T-helper 9 cell (primary cell): ENCODE data around the gene PEAR1.
"Not testable (repeated sequence)": the region's sequence is repeated elsewhere in the genome, so short reads cannot be mapped to it uniquely, and the experiment has no call there.

Source experiments
- DNase-seq: peaks from one replicate; pipeline ENCODE4 v3.0.0-alpha.2; 2020

Gene PEAR1

GRCh38 chr1:156922986-156923669 is 29.6 kb downstream of the PEAR1 start:
- DNase-seq = no peak

DNA sequence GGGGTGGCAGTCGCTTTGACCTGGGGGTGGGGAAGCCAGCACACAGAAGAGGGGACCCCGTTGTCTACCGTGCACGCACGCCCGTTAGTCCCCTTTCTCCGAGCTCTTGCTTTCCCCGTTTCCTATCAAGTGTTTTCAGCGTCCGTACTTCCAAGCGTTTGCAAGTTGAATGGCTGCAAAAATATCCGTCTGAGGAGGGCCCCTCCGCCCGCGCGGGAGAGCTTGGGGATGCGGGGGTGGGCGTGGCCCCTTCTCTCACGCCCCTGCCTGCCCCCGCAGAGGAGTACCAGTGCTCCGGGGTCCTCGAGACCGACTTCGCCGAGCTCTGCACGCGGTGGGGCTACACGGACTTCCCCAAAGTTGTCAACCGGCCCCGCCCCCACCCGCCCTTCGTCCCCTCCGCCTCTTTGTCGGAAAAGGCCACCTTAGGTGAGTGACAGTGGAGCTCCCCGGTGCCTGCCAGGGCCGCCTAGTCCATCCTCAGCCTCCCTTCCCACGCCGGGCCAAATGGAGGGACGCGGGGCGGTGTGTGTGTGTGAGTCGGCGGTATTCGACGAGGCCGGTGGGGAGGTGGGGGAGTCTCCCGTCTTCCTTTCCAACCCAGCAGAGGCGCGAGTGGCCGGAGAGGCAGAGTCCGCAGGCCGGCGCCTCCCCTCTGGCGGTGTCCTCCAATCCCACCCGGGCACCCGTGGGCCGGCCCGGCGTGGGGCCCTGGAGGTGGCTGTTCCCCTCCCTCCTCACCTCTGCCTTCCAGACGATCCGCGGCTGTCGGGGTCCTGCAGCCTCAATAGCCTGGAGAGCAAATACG is 30.4 kb downstream of the PEAR1 start:
- no peak for DNase-seq

DNA sequence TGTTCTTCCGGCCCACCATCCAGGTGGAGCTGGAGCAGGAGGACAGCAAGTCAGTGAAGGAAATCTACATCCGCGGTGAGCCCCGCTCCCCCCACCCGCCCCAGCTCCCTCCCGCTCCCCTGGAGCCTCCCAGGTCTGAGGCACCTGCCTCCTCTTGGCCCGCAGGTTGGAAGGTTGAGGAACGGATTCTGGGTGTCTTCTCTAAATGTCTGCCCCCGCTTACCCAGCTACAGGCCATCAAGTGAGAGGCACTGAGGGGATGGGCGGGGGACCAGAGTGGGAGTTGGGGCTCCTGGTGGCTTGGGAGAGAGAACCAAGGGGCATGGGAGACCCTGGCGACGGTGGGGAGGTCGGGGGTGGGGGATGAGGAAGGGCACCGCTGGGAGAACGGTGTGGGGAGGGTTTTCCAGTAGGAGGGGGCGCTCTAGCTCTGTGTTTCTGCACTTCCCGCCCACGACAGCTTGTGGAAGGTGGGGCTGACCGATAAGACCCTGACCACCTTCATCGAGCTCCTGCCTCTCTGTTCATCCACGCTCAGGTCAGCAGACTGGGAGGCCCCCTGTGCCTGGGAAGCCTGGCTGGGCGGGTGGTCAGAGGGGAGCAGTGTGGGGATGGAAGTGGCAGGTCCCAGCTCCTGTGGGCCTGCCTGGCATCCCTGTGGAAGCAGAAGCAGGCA is 31.1 kb downstream of the PEAR1 start:
- DNase-seq = no peak

GRCh38 chr1:156925154-156926010 is 31.9 kb downstream of the PEAR1 start:
- DNase-seq = no peak

DNA sequence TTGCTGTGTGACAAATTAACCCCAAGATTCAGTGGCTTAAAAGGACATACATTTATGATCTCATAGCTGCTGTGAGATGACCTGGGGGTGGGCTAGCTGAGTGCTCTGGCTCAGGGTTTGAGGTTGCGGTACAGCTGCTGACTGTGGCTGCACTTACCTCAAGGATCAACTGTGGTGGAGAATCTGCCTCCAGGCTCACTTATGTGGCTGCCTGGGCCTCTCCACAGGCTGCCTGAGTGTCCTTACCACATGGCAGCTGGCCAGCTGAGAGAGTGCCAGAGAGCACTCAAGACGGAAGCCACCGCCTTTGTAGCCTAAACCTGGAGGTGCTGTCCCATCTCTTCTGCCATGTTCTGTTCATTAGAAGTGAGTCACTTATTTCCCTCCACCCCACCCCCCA is 32.7 kb downstream of the PEAR1 start:
- DNase-seq = no peak

DNA sequence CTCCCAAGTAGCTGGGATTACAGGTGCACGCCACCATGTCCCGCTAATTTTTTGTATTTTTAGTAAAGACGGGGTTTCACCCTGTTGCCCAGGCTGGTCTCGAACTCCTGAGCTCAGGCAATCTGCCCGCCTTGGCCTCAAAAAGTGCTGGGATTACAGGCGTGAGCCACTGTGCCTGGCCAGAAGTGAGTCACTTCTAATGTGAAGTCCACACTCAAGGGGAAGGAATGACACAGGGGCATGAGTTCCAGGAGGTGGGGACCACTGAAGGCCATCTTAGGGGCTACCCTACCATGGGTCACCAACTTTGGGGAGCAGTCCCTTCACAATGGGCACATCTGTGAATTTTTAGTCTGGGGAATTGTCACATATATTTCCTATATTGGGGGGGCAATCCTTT is 33.2 kb downstream of the PEAR1 start:
- not testable (repeated sequence) for DNase-seq

DNA sequence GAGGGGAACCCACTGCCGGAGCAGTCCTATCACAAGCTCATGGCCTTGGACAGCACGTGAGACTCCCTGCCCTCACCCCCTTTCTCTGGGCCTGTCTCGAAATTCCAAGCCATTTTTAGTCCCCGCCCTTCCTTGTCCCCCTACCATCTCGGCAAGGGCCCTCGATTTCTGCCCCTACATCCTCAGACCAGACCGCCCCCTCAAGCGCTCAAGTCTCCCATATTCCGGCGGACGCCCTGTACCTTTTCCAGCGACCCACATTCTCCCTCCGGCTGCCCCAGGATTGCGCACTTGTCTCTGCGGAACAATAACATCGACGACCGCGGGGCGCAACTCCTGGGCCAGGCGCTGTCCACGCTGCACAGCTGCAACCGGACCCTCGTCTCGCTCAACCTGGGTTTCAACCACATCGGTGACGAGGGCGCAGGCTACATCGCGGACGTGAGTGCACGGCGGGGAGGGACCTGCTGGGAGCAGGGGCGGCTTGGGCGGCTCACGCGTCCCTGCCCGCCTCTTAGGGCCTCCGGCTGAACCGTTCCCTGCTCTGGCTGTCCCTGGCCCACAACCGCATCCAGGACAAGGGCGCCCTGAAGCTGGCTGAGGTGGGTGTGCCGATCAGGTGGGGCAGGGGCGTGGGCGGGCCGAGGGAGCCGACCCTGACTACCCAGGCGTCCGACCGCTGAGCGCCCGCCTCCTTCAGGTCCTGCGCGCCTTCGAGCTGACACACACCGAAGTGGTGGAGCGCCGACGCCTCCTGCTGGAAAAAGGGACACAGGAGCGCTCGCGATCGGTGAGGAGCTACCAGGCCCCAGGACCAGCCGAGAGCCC is 33.9 kb downstream of the PEAR1 start:
- peak; percentile 57 for DNase-seq

GRCh38 chr1:156928043-156928602 is 34.6 kb downstream of the PEAR1 start:
- DNase-seq = no peak

DNA sequence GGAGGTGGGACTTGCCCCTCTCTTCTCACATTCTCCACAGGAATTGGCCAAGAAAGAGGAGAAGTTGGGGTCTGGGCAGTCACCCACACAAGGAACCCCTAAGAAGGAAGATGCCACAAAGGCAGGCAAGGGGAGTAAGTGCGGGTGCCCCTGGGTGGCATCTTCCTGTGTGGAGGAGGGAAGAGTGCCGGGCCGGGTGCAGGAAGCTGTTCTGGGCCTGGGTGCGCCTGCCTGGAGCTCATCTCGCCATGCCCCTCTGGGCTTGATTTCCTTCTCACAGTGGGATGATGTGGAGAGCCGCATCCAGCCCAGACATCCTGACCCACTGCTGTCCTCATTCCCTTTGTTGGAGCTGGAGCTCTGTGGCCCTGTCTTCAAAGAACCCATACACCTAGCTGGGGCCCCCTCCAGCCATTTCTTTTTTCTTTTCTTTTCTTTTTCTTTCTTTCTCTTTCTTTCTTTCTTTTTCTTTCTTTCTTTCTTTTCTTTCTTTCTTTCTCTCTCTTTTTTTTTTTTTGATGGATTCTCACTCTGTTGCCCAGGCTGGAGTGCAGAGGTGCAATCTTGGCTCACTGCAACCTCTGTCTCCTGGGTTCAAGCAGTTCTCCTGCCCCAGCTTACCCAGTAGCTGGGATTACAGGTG is 36.2 kb downstream of the PEAR1 start:
- DNase-seq = no peak

- DNase-seq = no peak
These were observed 37.0 kb downstream of the PEAR1 start for GRCh38 chr1:156930483-156930882.

DNA sequence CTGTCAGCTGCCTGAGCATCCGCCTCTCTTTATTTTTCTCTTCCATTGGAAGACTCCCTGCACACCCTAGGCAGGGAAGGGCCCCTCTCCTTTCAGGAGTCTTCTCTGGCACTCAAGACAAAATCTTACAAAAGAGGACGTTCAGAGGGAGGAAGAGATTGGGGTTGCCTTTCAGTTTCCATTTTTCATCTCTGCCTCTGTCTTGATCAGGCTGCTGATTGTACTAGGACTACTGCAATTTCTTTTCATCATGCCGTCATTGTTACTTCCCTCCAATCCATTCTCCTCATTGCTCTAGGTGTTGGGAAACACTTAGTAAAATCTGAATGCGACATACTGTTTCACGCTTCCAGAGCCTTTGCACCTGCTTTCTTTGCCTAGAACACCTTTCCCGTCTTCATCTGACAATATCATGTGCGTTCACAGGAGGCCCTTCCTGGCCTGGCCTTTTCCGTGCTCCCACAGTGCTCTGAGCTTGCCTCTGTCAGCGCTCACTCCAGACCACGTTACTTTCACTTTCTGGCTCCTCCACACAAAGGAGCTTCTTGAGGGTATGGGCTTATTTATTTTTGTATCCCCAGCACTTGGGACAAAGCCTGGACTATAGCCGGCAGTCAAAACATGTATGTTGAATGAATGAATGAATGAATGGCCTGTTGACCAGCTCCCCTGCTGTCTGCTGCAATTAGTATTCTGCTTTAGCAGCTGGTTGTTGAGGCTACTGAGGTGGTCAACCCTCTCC is 37.9 kb downstream of the PEAR1 start:
- DNase-seq = no peak

GRCh38 chr1:156931974-156932710 is 38.6 kb downstream of the PEAR1 start:
- no peak for DNase-seq

DNA sequence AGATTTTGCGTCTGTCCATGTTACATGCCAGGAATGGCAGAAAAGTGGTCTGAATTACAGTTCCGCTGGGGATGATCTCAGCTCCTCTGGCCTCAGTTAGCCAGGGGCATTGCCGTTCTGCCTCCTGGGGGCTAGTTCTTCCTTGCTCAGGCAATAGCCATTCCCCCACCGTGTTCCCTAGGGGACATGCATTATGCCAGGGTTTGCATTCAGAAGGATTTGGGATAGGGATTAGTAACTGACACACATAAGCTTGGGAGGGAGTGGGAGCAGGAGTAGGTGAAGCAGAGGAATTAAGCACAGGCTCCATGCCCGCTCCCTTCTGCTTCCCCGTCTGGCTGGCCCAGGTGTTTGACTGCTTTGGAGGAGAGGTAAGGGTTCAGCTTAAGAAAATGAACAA is 39.6 kb downstream of the PEAR1 start:
- DNase-seq = no peak

DNA sequence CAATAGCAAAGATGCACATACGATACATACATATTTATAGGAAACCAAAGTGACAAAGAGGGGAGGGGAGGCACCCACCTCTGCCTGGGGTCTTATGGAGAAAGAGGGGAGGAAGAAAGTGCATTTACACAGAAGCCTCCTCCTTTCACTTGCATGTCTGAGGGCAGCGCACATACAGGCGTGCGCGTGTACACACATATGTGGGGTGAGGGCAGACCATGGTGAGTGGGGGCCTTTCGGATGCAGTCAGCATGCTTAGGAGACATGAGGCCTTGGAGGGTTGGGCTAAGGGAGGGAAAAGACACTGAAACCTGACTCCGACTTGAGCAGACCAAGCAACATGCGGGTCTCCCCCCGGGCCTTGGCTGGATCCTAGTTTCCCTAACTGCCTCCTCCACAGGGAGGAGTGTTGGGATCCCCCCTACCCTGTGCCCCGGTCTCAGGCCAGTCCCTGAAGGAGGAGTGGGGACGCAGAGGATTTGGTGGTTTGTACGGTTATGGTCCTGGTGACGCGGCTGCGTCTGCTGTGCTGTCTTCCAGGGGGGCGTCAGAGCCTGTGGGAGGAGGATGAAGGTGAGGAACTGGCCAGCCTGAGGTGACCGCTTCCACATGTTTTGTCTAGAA is 42.1 kb downstream of the PEAR1 start:
- DNase-seq = no peak

DNA sequence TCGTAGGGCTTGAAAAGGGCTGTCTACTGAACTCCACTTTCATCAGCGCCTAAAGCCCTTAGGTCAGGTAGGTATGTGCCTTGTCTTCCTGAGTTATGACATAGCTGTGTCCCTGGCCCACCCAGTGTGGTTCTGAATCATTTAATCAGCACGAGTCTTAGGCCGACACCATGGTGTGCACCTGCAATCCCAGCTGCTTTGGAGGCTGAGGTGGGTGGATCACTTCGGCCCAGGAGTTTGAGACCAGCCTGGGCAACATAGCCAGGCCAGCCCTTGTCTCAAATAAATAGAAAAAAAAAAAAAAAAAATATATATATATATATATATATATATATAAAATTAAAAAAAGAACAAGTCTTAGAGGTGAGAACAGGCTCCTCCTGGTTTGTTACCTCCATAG is 42.7 kb downstream of the PEAR1 start:
- DNase-seq = no peak

- no peak for DNase-seq
These were observed 43.3 kb downstream of the PEAR1 start for GRCh38 chr1:156936721-156937220.

GRCh38 chr1:156937883-156938282 is 44.4 kb downstream of the PEAR1 start:
- no peak for DNase-seq

DNA sequence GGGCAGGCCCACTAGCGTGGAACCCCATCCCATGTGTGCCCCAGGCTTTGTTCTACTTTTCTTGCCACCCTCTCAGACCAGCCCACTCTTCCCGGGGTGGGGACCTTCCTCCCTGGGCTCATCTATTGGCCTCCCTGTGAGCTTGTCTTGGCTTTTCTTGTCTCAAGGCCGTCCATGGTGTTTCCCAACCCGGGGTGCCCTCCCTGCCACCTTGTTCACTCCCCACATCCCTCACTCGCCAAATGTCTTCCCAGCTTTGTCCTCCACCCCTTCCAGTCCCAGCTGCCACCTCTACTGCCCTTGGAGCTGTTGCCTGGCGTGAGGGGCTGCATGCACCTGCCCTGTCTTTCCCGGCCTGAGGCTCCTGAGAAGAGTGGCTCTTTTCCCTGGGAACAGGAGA is 45.3 kb downstream of the PEAR1 start:
- no peak for DNase-seq

- DNase-seq = no peak
These were observed 46.3 kb downstream of the PEAR1 start for GRCh38 chr1:156939786-156940334.
